Measurements from ENCODE around the gene CYP4F12.
"Not testable (repeated sequence)": the region's sequence is repeated elsewhere in the genome, so short reads cannot be mapped to it uniquely, and the experiment has no call there.

The CYP4F12 gene

GRCh38 chr19:15641901-15642491, 30.9 kb upstream of the CYP4F12 start:
- Mint-ChIP-seq H3K4me3 (no peak overlapping the region), H3K9me3 (no peaks in the 10 kb centered on the region), H3K27ac (no peak overlapping the region), H3K36me3 (ENCODE audit: low read depth) (no peaks in the 10 kb centered on the region), H3K27me3 (ENCODE audit: low read depth) (no peaks in the 10 kb centered on the region), H3K4me1 (ENCODE audit: low read depth) (no peaks in the 10 kb centered on the region)
- DNase-seq (ENCODE audit: low spot score), result no peak

- H3K4me3 Mint-ChIP-seq, result no peak overlapping the region
- no peaks in the 10 kb centered on the region for H3K36me3 Mint-ChIP-seq (ENCODE audit: low read depth)
- no peak for DNase-seq (ENCODE audit: low spot score)
- no peaks in the 10 kb centered on the region for H3K27me3 Mint-ChIP-seq (ENCODE audit: low read depth)
- no peaks in the 10 kb centered on the region for H3K9me3 Mint-ChIP-seq
- no peaks in the 10 kb centered on the region for H3K4me1 Mint-ChIP-seq (ENCODE audit: low read depth)
- no peak overlapping the region for H3K27ac Mint-ChIP-seq
These were observed 30.1 kb upstream of the CYP4F12 start for GRCh38 chr19:15642807-15643206.

- H3K4me1 Mint-ChIP-seq (ENCODE audit: low read depth), result no peaks in the 10 kb centered on the region
- no peaks in the 10 kb centered on the region for H3K27me3 Mint-ChIP-seq (ENCODE audit: low read depth)
- no peak for DNase-seq (ENCODE audit: low spot score)
- H3K4me3 Mint-ChIP-seq, result no peak overlapping the region
- no peak overlapping the region for H3K27ac Mint-ChIP-seq
- no peaks in the 10 kb centered on the region for H3K36me3 Mint-ChIP-seq (ENCODE audit: low read depth)
- H3K9me3 Mint-ChIP-seq, result no peaks in the 10 kb centered on the region
These were observed 29.5 kb upstream of the CYP4F12 start for GRCh38 chr19:15643387-15643786.

- Mint-ChIP-seq H3K36me3 (ENCODE audit: low read depth) (no peaks in the 10 kb centered on the region), H3K4me1 (ENCODE audit: low read depth) (no peaks in the 10 kb centered on the region), H3K27me3 (ENCODE audit: low read depth) (no peaks in the 10 kb centered on the region), H3K4me3 (no peak overlapping the region), H3K27ac (no peak overlapping the region), H3K9me3 (no peaks in the 10 kb centered on the region)
- DNase-seq (ENCODE audit: low spot score), result no peak
These were observed 28.7 kb upstream of the CYP4F12 start for GRCh38 chr19:15644066-15644741.

- no peak for DNase-seq (ENCODE audit: low spot score)
- Mint-ChIP-seq H3K36me3 (ENCODE audit: low read depth) (no peaks in the 10 kb centered on the region), H3K4me1 (ENCODE audit: low read depth) (no peaks in the 10 kb centered on the region), H3K27me3 (ENCODE audit: low read depth) (no peaks in the 10 kb centered on the region), H3K4me3 (no peak overlapping the region), H3K9me3 (no peaks in the 10 kb centered on the region), H3K27ac (no peak overlapping the region)
These were observed 28.1 kb upstream of the CYP4F12 start for GRCh38 chr19:15644816-15645215.

- no peak overlapping the region for H3K4me3 Mint-ChIP-seq
- no peaks in the 10 kb centered on the region for H3K9me3 Mint-ChIP-seq
- no peak for DNase-seq (ENCODE audit: low spot score)
- H3K4me1 Mint-ChIP-seq (ENCODE audit: low read depth), result no peaks in the 10 kb centered on the region
- no peak overlapping the region for H3K27ac Mint-ChIP-seq
- H3K36me3 Mint-ChIP-seq (ENCODE audit: low read depth), result no peaks in the 10 kb centered on the region
- H3K27me3 Mint-ChIP-seq (ENCODE audit: low read depth), result peaks cover 5% of the 10 kb centered on the region
These were observed 23.4 kb upstream of the CYP4F12 start for GRCh38 chr19:15649526-15649925.

- not testable (repeated sequence) for H3K27me3 Mint-ChIP-seq (ENCODE audit: low read depth); H3K27ac Mint-ChIP-seq; H3K4me3 Mint-ChIP-seq; DNase-seq (ENCODE audit: low spot score); H3K36me3 Mint-ChIP-seq (ENCODE audit: low read depth); H3K9me3 Mint-ChIP-seq; H3K4me1 Mint-ChIP-seq (ENCODE audit: low read depth)
These were observed 22.8 kb upstream of the CYP4F12 start for GRCh38 chr19:15650123-15650522.

- Mint-ChIP-seq H3K9me3 (no peaks in the 10 kb centered on the region), H3K4me3 (no peak overlapping the region), H3K27me3 (ENCODE audit: low read depth) (peaks cover 11% of the 10 kb centered on the region), H3K36me3 (ENCODE audit: low read depth) (no peaks in the 10 kb centered on the region), H3K4me1 (ENCODE audit: low read depth) (no peaks in the 10 kb centered on the region), H3K27ac (no peak overlapping the region)
- no peak for DNase-seq (ENCODE audit: low spot score)
These were observed 21.1 kb upstream of the CYP4F12 start for GRCh38 chr19:15651791-15652190.

GRCh38 chr19:15652559-15653278, 20.2 kb upstream of the CYP4F12 start:
- Mint-ChIP-seq H3K27ac (no peak overlapping the region), H3K4me3 (no peak overlapping the region), H3K27me3 (ENCODE audit: low read depth) (peaks cover 11% of the 10 kb centered on the region), H3K9me3 (no peaks in the 10 kb centered on the region), H3K4me1 (ENCODE audit: low read depth) (no peaks in the 10 kb centered on the region), H3K36me3 (ENCODE audit: low read depth) (no peaks in the 10 kb centered on the region)
- no peak for DNase-seq (ENCODE audit: low spot score)

GRCh38 chr19:15656467-15656866, 16.4 kb upstream of the CYP4F12 start:
- Mint-ChIP-seq H3K27ac (no peak overlapping the region), H3K4me1 (ENCODE audit: low read depth) (no peaks in the 10 kb centered on the region), H3K4me3 (no peak overlapping the region), H3K36me3 (ENCODE audit: low read depth) (no peaks in the 10 kb centered on the region), H3K27me3 (ENCODE audit: low read depth) (peaks cover 11% of the 10 kb centered on the region), H3K9me3 (no peaks in the 10 kb centered on the region)
- no peak for DNase-seq (ENCODE audit: low spot score)

- Mint-ChIP-seq H3K4me3 (no peak overlapping the region), H3K27ac (no peak overlapping the region), H3K9me3 (no peaks in the 10 kb centered on the region), H3K4me1 (ENCODE audit: low read depth) (no peaks in the 10 kb centered on the region), H3K27me3 (ENCODE audit: low read depth) (no peaks in the 10 kb centered on the region), H3K36me3 (ENCODE audit: low read depth) (no peaks in the 10 kb centered on the region)
- DNase-seq (ENCODE audit: low spot score), result no peak
These were observed 9.6 kb upstream of the CYP4F12 start for GRCh38 chr19:15663247-15663646.

GRCh38 chr19:15666186-15666585, 6.7 kb upstream of the CYP4F12 start:
- no peak for DNase-seq (ENCODE audit: low spot score)
- Mint-ChIP-seq H3K9me3 (no peaks in the 10 kb centered on the region), H3K36me3 (ENCODE audit: low read depth) (no peaks in the 10 kb centered on the region), H3K27me3 (ENCODE audit: low read depth) (no peaks in the 10 kb centered on the region), H3K27ac (no peak overlapping the region), H3K4me3 (no peak overlapping the region), H3K4me1 (ENCODE audit: low read depth) (no peaks in the 10 kb centered on the region)

GRCh38 chr19:15666883-15667282, 6.0 kb upstream of the CYP4F12 start:
- H3K4me1 Mint-ChIP-seq (ENCODE audit: low read depth), result no peaks in the 10 kb centered on the region
- H3K9me3 Mint-ChIP-seq, result no peaks in the 10 kb centered on the region
- DNase-seq (ENCODE audit: low spot score), result no peak
- H3K27me3 Mint-ChIP-seq (ENCODE audit: low read depth), result no peaks in the 10 kb centered on the region
- no peak overlapping the region for H3K27ac Mint-ChIP-seq
- no peaks in the 10 kb centered on the region for H3K36me3 Mint-ChIP-seq (ENCODE audit: low read depth)
- H3K4me3 Mint-ChIP-seq, result no peak overlapping the region

- Mint-ChIP-seq H3K4me1 (ENCODE audit: low read depth) (no peaks in the 10 kb centered on the region), H3K27me3 (ENCODE audit: low read depth) (no peaks in the 10 kb centered on the region), H3K27ac (no peak overlapping the region), H3K4me3 (no peak overlapping the region), H3K9me3 (no peaks in the 10 kb centered on the region), H3K36me3 (ENCODE audit: low read depth) (no peaks in the 10 kb centered on the region)
- no peak for DNase-seq (ENCODE audit: low spot score)
These were observed 3.4 kb upstream of the CYP4F12 start for GRCh38 chr19:15669440-15669839.
